MM.1S (cell line): Measurements from ENCODE around the gene PDCD1.

Experiments
- CTCF ChIP-seq: fragments of 300-600 bp; sonication (generic); IDR thresholded peaks from 2 replicates; pipeline ENCODE4 v1.5.1; 2016; ENCODE audit warnings: antibody characterized with exemption, low read length, mixed read lengths
- EZH2 ChIP-seq: fragments of 300-600 bp; sonication (generic); optimal IDR thresholded peaks from 2 replicates; pipeline ENCODE3; 2017; ENCODE audit warnings: low read depth, mild to moderate bottlenecking, antibody characterized with exemption, low read length, mixed read lengths
- EZH2phosphoT487 ChIP-seq: fragments of 300-600 bp; sonication (generic); IDR thresholded peaks from 2 replicates; pipeline ENCODE4 v1.6.1; 2018; ENCODE audit warnings: antibody characterized with exemption, low read length

GRCh38 chr2:241872313-241872642 lies 13.6 kb upstream of the PDCD1 start:
- no peak for TF ChIP-seq EZH2
- TF ChIP-seq CTCF = no peak
- no peak for TF ChIP-seq EZH2phosphoT487
